ENCODE measurements around the gene HECTD4.

- TF ChIP-seq, protein P1, sequence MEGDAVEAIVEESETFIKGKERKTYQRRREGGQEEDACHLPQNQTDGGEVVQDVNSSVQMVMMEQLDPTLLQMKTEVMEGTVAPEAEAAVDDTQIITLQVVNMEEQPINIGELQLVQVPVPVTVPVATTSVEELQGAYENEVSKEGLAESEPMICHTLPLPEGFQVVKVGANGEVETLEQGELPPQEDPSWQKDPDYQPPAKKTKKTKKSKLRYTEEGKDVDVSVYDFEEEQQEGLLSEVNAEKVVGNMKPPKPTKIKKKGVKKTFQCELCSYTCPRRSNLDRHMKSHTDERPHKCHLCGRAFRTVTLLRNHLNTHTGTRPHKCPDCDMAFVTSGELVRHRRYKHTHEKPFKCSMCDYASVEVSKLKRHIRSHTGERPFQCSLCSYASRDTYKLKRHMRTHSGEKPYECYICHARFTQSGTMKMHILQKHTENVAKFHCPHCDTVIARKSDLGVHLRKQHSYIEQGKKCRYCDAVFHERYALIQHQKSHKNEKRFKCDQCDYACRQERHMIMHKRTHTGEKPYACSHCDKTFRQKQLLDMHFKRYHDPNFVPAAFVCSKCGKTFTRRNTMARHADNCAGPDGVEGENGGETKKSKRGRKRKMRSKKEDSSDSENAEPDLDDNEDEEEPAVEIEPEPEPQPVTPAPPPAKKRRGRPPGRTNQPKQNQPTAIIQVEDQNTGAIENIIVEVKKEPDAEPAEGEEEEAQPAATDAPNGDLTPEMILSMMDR (IDR thresholded peaks at IDR 0.05) = peak in 5 of 7 experiments; percentile 5 to 39 (median 15)
- TF ChIP-seq POLR2A (IDR thresholded peaks at IDR 0.05) = peak; percentile 86 to 91 (median 88)
Measured at GRCh38 chr12:112418608-112419296, 36.5 kb upstream of the HECTD4 start, which contains the start of gene PTPN11.

Measured in body of pancreas (tissue), 4 donors.